SU-DHL-6 (cell line): Measurements from ENCODE around the gene DPM3.
"Not testable (repeated sequence)": the region's sequence is repeated elsewhere in the genome, so short reads cannot be mapped to it uniquely, and the experiment has no call there.

Source experiments
- CTCF ChIP-seq: fragments of 200-600 bp; sonication (generic); IDR thresholded peaks from one replicate; pipeline ENCODE4 v1.5.1; 2017; ENCODE audit warnings: antibody characterized with exemption, mild to moderate bottlenecking, low read length, moderate library complexity; ENCODE audit not compliant: insufficient read depth, poor library complexity, severe bottlenecking
- EZH2phosphoT487 ChIP-seq: fragments of 200-600 bp; sonication (generic), shearing (Covaris generic); conservative IDR thresholded peaks from 2 replicates; pipeline ENCODE4 v1.6.1; 2018; ENCODE audit warnings: mild to moderate bottlenecking, antibody characterized with exemption, low read length, moderate library complexity, mixed read lengths

GRCh38 chr1:155164625-155165024, 24.3 kb upstream of the DPM3 start:
- TF ChIP-seq CTCF, EZH2phosphoT487: not testable (repeated sequence)
